ENCODE data around the gene EN1.
A peak's percentile ranks its signal among the peaks of the same experiment; 100 is the strongest.

The EN1 gene

DNA sequence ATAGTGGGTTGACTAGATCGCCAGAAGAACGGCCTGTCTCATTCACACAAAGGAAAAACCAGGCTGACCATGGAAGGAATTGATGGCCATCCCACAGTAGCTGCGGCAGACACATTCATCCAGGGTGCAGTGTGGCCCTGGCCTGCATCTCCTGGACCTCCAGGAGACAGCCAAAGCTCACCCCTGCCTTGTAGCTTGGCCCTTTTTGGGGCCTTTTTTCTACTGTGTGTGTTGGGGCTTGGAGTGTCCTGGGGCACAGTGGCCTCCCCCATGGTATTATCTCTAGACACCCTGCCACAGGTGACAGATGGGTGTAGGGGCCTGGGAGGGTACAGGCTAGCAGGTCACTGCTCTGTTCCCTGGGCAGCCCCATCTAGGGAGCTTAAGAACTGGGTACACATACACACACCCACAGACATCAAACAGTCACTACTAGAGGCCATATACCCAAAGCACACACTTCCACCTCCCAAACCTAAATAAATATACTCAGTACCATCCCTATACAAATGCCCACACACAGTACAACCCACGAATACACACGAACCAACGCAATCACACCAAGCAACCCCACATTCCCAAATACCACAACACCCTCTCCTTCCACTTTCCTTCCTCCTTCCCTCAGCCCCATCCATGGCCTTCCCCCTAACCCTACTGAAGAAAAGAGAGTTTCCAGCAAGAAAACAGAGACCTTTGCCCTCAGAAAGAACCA is 8.6 kb downstream of the EN1 start:
- ATAC-seq = no peak
- Mint-ChIP-seq H3K4me3 (no peak overlapping the region), H3K36me3 (no peaks in the 10 kb centered on the region), H3K9me3 (no peaks in the 10 kb centered on the region), H3K27ac (no peak overlapping the region), H3K4me1 (peaks cover 13% of the 10 kb centered on the region)
- no peak for DNase-seq (ENCODE audit: low spot score in 2 of 2)

DNA sequence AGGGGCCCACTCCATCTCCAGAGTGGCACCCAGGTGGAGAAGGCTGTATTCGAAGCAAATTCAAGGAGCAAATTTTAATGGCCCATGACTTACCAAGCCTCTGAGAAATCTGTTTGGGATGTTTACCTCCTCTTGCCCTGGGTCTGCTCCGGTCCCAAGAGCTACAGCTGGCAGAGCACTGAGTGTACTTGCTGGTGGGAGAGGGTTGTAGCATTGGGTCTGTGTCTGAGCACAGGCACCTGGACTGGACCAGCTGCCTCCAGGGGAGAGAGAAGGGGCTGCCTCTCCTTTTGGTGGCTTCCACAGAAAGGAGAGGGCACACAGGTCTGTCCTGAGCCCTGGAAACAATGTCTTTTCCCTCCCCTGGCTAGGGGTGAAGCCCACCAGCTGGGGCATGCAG is 9.8 kb downstream of the EN1 start:
- Mint-ChIP-seq H3K9me3 (no peaks in the 10 kb centered on the region), H3K4me1 (peaks cover 7% of the 10 kb centered on the region), H3K4me3 (no peak overlapping the region), H3K27ac (no peak overlapping the region), H3K36me3 (no peaks in the 10 kb centered on the region)
- DNase-seq (ENCODE audit: low spot score in 2 of 2) = no peak
- no peak for ATAC-seq

DNA sequence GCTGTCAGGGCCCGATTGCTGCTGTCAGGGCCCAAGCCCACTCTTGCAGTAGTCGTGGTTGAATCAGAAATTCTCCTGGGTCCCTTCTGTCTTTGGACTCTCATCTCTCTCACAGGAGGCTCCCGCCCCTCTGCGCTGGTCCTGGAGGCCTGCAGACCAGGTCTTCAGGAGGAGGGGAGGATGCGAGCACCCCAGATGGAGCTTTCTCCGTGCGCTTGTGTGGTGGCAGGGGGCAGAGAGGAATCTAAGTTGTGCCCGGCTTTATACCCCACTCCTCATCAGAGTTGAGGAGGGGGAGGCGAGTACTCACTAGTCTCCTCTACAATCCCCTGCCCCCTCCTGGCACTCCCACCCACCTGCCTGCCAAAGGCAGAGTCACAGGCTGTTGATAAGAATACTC is 10.4 kb downstream of the EN1 start:
- peaks cover 2% of the 10 kb centered on the region for H3K4me1 Mint-ChIP-seq
- H3K9me3 Mint-ChIP-seq = no peaks in the 10 kb centered on the region
- H3K36me3 Mint-ChIP-seq = no peaks in the 10 kb centered on the region
- DNase-seq (ENCODE audit: low spot score in 2 of 2) (no peak), ATAC-seq (no peak)
- H3K4me3 Mint-ChIP-seq = no peak overlapping the region
- no peak overlapping the region for H3K27ac Mint-ChIP-seq

DNA sequence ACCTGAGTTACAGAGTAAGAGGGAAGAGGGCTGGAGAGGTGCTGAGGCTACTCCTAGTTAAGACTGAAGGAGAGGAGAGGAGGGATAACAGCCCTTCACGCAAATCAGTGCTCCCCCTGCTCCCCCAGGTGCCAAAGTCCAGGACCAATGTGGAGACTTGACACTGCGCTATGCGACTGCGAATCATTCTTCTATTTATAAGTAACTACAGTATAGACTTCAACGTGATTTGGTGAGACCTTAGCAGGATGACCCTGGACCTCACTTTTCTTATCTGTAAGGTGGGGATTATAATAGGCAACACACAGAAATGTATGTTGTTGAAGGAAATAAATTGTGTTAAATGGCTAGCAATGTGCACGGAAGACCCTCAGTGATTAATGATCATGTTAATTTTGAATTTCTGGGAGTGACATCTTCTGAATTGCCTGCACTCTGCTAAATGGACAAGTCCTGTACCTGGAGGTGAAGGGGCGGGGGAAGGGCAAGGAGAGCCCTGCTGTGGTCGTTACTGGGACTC is 11.0 kb downstream of the EN1 start:
- H3K27ac Mint-ChIP-seq = no peak overlapping the region
- peak overlapping the region; percentile 25 for H3K4me3 Mint-ChIP-seq
- H3K36me3 Mint-ChIP-seq = no peaks in the 10 kb centered on the region

DNA sequence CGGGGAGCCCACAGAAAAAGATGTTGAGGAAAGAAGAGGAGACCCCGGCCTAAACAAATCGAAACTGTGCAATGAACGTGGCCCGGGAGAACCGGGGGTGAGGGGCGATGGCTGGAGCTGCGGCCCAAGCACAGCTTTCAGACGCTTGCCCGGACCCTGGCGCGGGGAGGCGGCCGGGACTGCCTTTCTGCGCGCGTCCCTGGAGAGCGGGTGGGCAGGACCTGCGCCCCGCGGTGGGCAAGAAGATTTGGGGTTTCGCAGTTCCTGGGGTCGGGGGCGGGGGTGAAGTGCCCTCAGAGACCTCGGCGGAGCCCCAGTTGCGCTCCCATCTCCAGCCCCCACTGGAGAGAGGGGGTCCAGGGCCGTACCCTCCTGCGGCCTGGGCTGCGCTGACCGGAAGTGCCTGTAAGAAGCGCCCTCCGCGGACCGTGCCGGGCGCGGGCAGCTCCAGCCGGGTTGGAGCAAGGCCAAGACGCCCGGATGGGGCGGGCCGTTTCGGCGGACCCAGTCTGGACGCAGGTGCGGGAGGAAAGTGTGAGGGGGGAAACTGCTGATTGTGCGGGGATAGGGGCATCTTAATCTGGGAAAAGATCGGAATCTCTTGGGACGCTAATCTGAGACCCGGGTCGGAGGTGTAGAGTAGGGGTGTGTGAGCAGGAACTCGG is 11.6 kb downstream of the EN1 start:
- H3K4me1 Mint-ChIP-seq = no peaks in the 10 kb centered on the region
- no peaks in the 10 kb centered on the region for H3K9me3 Mint-ChIP-seq
- ATAC-seq (no peak), DNase-seq (ENCODE audit: low spot score in 2 of 2) (no peak)
- H3K4me3 Mint-ChIP-seq = peak overlapping the region; percentile 56
- no peaks in the 10 kb centered on the region for H3K36me3 Mint-ChIP-seq
- no peak overlapping the region for H3K27ac Mint-ChIP-seq

More for the DNA sequence above, 11.0 kb downstream of the EN1 start:
- ATAC-seq (no peak), DNase-seq (ENCODE audit: low spot score in 2 of 2) (no peak)
- no peaks in the 10 kb centered on the region for H3K9me3 Mint-ChIP-seq
- H3K4me1 Mint-ChIP-seq = no peaks in the 10 kb centered on the region

DNA sequence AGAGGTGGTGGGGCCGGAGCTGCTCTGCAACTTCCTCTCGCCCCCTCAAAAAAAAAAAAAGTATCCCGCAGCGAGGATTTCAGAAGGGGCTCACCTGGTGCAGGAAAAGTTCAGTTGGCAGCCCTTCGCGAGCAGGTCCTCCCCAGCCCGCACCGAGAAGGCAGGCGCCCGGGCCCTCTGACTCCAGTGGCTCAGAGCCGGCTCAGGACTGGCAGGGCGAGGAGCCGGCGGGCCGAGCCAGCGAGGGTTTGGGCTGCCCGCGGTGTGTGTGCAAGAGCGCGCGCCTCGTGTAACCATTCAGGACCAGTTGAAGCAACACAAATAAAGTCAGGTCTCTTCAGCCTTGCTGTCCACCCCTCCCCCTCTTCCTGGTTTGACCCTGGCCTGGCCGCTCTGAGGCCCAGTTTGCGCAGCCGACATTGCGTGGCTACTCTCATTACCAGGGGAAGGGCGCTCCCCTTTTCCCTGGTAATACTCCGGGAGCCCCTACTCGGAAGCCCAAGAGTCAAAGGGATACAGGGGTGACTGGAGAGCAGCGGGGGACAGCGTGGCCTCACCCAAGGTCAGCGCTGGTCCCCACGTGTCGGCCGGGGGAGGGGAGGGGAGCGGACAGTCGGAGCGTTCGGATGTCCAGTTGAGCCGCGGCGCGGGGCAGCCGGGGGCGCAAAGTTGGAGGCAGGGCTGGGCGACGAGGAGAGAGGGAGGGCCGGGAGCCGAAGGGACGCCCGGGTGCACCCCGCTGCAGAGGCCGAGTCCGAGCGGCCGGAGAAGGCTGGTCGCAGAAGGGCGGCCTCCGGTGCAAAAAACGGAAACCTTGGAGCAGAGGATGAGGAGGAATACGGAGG is 12.3 kb downstream of the EN1 start:
- Mint-ChIP-seq H3K27ac (no peak overlapping the region), H3K36me3 (no peaks in the 10 kb centered on the region), H3K4me1 (no peaks in the 10 kb centered on the region), H3K9me3 (no peaks in the 10 kb centered on the region), H3K4me3 (peak overlapping the region; percentile 56)
- DNase-seq (ENCODE audit: low spot score in 2 of 2) (no peak), ATAC-seq (no peak)

DNA sequence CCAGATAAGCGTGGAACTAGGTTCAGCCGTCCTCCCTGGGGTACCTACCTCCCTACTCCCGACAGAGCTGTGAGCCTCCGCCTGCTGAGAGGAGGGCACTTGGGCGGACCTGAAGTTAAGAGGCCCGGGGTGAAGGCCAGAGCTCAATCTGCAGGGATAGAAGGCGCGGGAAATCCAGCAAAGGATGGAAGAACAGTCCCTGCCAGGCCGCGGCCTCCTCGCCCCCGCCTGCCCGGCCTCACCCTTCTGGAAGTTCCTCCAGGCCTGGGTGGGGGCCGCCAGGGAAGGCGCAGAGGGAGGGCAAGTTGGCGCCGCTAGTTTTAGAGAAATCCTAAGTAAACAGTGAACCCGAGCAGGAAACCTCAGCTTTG is 13.0 kb downstream of the EN1 start:
- H3K4me1 Mint-ChIP-seq = no peaks in the 10 kb centered on the region
- ATAC-seq (no peak), DNase-seq (ENCODE audit: low spot score in 2 of 2) (no peak)
- no peak overlapping the region for H3K27ac Mint-ChIP-seq
- no peak overlapping the region for H3K4me3 Mint-ChIP-seq
- no peaks in the 10 kb centered on the region for H3K36me3 Mint-ChIP-seq
- no peaks in the 10 kb centered on the region for H3K9me3 Mint-ChIP-seq

DNA sequence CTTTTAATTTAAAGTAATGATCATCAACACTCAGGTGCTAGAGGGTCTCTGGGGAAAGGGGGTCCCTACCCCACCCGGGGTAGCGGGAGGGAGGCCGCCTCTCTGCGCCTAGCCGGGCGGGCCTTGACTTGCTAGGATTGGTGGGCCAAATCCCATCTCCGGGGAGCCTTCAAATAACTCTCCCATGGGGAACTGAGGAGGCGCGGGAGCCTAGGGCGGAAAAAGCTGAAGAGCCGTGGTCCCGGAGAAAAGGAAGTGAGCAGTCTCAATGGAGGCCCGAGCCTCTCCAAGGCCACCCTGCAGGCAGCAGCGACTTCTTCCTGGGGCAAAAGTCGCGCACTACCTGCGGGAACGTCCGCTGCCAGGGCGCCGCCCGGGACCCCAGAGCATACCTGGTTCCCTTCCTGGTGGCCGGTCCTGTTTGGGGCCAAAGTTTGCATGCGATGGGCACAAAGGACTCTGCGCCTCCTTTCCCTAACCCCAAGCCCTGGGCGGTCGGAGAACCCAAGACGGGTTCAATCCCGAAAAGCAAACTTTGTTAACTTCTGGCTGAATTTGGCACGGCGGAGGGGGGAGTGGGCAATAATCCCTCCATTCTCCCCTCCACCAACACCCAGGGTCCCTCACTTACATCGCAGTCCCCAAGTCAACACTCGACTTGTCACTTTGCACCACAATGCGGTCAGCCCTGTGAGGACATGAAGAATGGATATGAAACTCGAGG is 13.6 kb downstream of the EN1 start:
- Mint-ChIP-seq H3K27ac (no peak overlapping the region), H3K36me3 (no peaks in the 10 kb centered on the region), H3K9me3 (no peaks in the 10 kb centered on the region), H3K4me1 (no peaks in the 10 kb centered on the region), H3K4me3 (no peak overlapping the region)
- DNase-seq (ENCODE audit: low spot score in 2 of 2) = no peak
- no peak for ATAC-seq

DNA sequence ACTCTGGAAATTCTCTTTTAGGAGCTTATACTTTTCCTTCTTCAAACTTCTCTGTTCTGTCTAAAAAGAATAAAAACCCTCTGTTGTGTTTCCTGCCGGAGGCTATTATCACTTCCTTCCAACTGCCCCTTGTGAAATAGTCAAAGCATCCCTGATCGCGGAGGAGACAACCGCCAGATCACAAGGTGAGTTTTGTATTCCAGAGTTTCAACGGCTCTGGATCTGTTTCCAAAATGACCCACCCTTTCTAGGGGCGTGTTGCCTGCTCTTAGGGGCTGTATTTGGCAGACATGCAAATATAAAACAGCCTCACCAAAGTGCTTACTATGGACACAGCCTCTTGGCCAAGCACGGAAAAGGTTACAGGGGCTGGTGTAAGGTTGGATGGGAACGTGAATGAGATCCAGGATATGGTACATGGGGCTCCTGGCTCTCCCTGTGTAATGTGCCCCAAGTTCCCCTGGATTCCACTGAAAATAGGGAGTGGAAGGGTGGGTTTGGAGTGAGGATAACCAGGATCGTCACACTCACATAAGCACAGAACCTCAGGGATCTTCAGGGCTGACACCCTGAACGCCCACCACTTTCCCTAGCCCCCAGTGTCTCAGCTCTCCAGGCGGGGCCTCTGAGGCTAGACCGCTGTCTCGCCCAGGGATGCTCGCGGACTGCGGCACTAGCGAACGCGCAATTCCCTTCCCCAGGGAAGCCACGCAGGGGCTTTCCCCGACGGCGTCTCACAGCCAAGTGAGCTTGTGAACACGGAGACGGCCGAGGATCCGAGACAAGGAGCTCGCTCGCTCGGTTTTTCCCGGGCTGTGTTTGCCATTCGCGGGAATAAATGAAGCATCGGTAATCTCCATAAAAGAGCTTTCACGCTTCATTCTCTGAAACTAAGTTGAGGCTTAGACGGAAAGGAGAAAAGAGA is 14.4 kb downstream of the EN1 start:
- no peak for ATAC-seq

DNA sequence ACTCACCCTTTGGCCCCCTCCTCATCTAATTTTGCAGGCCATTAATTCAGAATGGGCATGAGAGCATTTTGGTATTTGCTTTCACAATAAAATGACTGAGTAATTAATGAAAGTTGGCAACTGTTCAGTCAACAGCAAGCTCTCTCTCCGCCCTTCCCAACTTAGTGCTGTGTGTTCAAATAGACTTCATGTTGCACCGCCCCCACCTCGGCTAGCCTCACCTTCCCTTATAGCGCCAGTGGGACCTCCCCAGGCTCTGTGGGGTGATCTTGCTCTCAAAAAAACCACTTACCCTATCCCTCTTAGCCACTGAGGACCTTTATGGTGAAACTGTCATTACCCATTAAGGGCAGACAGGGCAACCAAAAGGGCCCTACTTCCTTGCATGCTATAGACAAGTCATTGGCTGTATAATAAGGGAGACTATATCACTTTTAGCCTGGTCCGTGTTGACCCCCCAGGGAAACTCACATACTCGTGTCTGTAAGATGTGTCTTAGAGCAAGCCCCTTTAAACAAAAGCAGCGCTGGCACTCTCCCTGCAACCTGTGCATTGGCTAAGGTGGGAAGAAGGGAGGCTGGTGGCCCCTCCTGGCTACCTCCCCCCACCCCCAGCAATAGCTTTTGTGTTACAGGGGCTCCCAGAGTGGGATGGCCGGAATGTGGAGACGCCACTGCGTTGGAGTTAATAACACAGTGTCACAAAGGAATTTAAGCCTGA is 15.2 kb downstream of the EN1 start:
- no peaks in the 10 kb centered on the region for H3K4me1 Mint-ChIP-seq
- H3K27ac Mint-ChIP-seq = no peak overlapping the region
- H3K4me3 Mint-ChIP-seq = no peak overlapping the region
- H3K9me3 Mint-ChIP-seq = no peaks in the 10 kb centered on the region
- H3K36me3 Mint-ChIP-seq = no peaks in the 10 kb centered on the region
- DNase-seq (ENCODE audit: low spot score in 2 of 2) (no peak), ATAC-seq (no peak)

More for the DNA sequence above, 14.4 kb downstream of the EN1 start:
- Mint-ChIP-seq H3K4me1 (no peaks in the 10 kb centered on the region), H3K4me3 (no peak overlapping the region), H3K9me3 (no peaks in the 10 kb centered on the region), H3K36me3 (no peaks in the 10 kb centered on the region), H3K27ac (no peak overlapping the region)
- no peak for DNase-seq (ENCODE audit: low spot score in 2 of 2)

DNA sequence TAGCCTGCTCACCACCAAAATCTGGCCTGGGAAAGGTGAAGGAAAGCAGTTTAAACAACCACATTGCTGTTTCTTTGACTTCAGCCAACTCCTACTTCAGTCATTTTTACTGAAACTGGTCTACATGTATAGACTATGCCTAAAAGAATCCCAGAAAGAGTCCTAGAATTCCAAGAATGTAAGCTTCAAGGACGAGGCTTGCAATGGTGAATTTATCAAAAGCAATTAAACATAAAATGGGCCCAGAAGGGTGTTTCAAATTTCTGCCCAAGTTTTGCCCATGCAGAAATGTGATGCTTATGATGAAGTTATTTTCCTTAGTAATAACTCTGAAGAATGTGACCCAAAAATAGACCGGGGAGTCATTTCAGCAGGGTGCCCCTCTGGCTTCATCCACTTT is 16.6 kb downstream of the EN1 start:
- no peak overlapping the region for H3K4me3 Mint-ChIP-seq
- H3K36me3 Mint-ChIP-seq = no peaks in the 10 kb centered on the region
- no peaks in the 10 kb centered on the region for H3K4me1 Mint-ChIP-seq
- H3K9me3 Mint-ChIP-seq = no peaks in the 10 kb centered on the region
- no peak overlapping the region for H3K27ac Mint-ChIP-seq
- no peak for ATAC-seq
- DNase-seq (ENCODE audit: low spot score in 2 of 2) = no peak

DNA sequence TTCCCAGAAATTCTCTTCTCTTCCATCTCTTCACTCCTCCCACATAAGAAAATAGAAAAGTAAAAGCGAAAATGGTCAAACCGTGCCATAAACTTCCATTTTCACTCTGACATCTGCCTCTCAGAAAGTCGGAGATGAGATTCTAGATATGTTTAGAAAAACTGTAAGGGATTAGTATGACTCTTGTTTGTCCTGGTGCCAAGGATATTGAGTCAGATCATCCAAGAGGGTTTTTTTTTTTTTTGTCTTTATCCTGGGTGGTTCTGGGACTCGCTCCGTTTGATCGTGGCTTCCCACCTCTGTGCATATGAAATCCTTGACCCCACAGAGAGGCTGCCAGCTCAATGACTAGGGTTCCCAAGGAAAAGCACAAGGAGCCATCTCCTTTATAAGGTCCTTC is 17.3 kb downstream of the EN1 start:
- no peaks in the 10 kb centered on the region for H3K9me3 Mint-ChIP-seq
- H3K4me3 Mint-ChIP-seq = no peak overlapping the region
- no peaks in the 10 kb centered on the region for H3K36me3 Mint-ChIP-seq
- no peaks in the 10 kb centered on the region for H3K4me1 Mint-ChIP-seq
- H3K27ac Mint-ChIP-seq = no peak overlapping the region
- ATAC-seq (no peak), DNase-seq (ENCODE audit: low spot score in 2 of 2) (no peak)

DNA sequence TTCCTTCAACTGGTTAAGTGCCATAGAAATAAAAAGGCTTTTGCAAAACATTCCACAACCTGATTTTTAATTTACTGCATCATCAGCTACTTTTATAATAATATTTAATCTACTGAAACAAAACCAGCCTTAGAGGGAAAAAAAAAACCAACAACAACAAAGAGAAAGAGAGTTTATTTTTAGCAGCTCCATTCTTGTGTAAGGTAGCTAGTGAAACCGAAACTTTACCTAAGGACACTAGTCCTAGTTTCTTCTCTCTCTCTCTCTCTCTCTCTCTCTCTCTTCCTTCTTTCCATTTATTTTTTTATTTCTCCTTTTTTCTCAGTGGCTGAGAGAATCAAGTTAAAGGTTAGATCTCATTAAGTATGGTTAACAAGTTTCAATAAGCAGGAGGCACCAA is 21.4 kb downstream of the EN1 start:
- no peaks in the 10 kb centered on the region for H3K9me3 Mint-ChIP-seq
- H3K4me1 Mint-ChIP-seq = no peaks in the 10 kb centered on the region
- no peak overlapping the region for H3K4me3 Mint-ChIP-seq

DNA sequence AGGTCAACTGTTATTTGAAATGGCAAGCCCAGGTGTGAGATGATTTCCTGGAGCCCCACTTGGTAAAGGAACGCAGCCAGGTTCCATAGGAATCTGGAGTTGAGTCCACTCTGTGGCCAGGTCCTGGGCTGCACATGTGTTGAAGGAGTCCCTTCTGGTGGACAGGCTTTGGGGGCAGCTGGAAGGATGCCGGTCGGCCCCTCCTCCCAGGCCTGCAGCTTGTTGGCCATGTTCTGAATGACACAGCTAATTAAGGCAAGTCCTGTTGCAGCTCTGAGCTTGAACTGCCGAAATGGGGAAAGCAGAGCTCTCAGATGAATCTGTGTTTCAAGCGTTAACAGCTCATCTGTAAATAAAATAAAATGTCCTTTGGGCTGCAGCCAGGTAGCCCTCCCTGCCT is 23.8 kb downstream of the EN1 start:
- Mint-ChIP-seq H3K4me1 (no peaks in the 10 kb centered on the region), H3K4me3 (no peak overlapping the region), H3K9me3 (no peaks in the 10 kb centered on the region), H3K36me3 (no peaks in the 10 kb centered on the region), H3K27ac (no peak overlapping the region)
- DNase-seq (ENCODE audit: low spot score in 2 of 2) (no peak), ATAC-seq (no peak)

More for the DNA sequence above, 21.4 kb downstream of the EN1 start:
- ATAC-seq (no peak), DNase-seq (ENCODE audit: low spot score in 2 of 2) (no peak)
- no peaks in the 10 kb centered on the region for H3K36me3 Mint-ChIP-seq
- no peak overlapping the region for H3K27ac Mint-ChIP-seq
